PC-3 (cell line): ENCODE measurements around the gene GBF1. TPM values are rescaled to one million over a fixed set of nuclear protein-coding genes. Genes with fewer than 3 reads are reported as not detected.

Experiments used
- ATAC-seq: fragments of 200-7000 bp; cut with Tn5 transposase; 2 replicates; pipeline ENCODE4 v1.9.1; 2020; ENCODE audit warnings: mild to moderate bottlenecking, moderate library complexity
- BruUV-seq: library from RNA; stranded (reverse); fragments of 400-500 nt; replicated peaks from 2 replicates; lab custom pipeline; 2021; lab: Mats Ljungman, UMichigan
- CTCF ChIA-PET: fragments of 300-600 bp; sonication (Branson Sonifier 250); formaldehyde crosslinking; loops from one replicate; lab custom pipeline; 2022; ENCODE audit warnings: antibody characterized with exemption; lab: Charles Lee
- POLR2A ChIA-PET: fragments of 300-600 bp; sonication (Branson Sonifier 250); formaldehyde crosslinking; loops from one replicate; lab custom pipeline; 2022; ENCODE audit warnings: antibody characterized with exemption; ENCODE audit not compliant: unreplicated experiment; lab: Charles Lee
- DNase-seq: peaks from one replicate; pipeline ENCODE4 v3.0.0-alpha.2; 2015
- H2AFZ ChIP-seq: fragments of 300-600 bp; sonication (generic); 2 replicates; pipeline ENCODE4 v1.6.0; 2016; ENCODE audit warnings: antibody characterized with exemption, low read length
- H3F3A ChIP-seq: fragments of 300-600 bp; sonication (generic); one replicate; pipeline ENCODE4 v1.6.0; 2017; ENCODE audit warnings: antibody characterized with exemption, low read length, control low read depth, mild to moderate bottlenecking; ENCODE audit not compliant: unreplicated experiment
- H3K27ac ChIP-seq: fragments of 300-600 bp; sonication (generic); 2 replicates; pipeline ENCODE4 v1.5.1; 2016; ENCODE audit warnings: mild to moderate bottlenecking, low read length
- H3K27me3 ChIP-seq: fragments of 300-600 bp; sonication (generic); 2 replicates; pipeline ENCODE4 v1.6.1; 2016; ENCODE audit warnings: low read length, mixed read lengths
- H3K36me3 ChIP-seq: fragments of 300-600 bp; sonication (generic); 2 replicates; pipeline ENCODE4 v1.6.1; 2016; ENCODE audit warnings: low read depth, mixed run types, low read length, mixed read lengths
- H3K4me1 ChIP-seq: fragments of 300-600 bp; sonication (generic); 2 replicates; pipeline ENCODE4 v1.5.1; 2016; ENCODE audit warnings: low read length; ENCODE audit not compliant: insufficient read depth
- H3K4me2 ChIP-seq: fragments of 300-600 bp; sonication (generic); 2 replicates; pipeline ENCODE4 v1.6.0; 2016; ENCODE audit warnings: low read length
- H3K4me3 ChIP-seq: fragments of 300-600 bp; sonication (generic); 2 replicates; pipeline ENCODE4 v1.5.1; 2016; ENCODE audit warnings: mild to moderate bottlenecking, low read length, mixed read lengths
- H3K79me2 ChIP-seq: fragments of 300-600 bp; sonication (generic); 2 replicates; pipeline ENCODE4 v1.6.1; 2017; ENCODE audit warnings: low read length, mixed read lengths
- H3K9ac ChIP-seq: fragments of 300-600 bp; sonication (generic); 2 replicates; pipeline ENCODE4 v1.6.0; 2016; ENCODE audit warnings: mild to moderate bottlenecking, low read length
- H3K9me2 ChIP-seq: fragments of 300-600 bp; sonication (generic); replicated peaks from 2 replicates; pipeline ENCODE4 v1.6.1; 2016; ENCODE audit warnings: mixed run types, low read length, mixed read lengths
- H3K9me3 ChIP-seq: fragments of 300-600 bp; sonication (generic); 2 replicates; pipeline ENCODE4 v1.6.1; 2016; ENCODE audit warnings: low read length, mixed read lengths
- H4K20me1 ChIP-seq: fragments of 300-600 bp; sonication (generic); 2 replicates; pipeline ENCODE4 v1.6.1; 2016; ENCODE audit warnings: low read length, mixed read lengths
- CTCF ChIP-seq: fragments of 300-600 bp; sonication (generic); conservative IDR thresholded peaks from 2 replicates; pipeline ENCODE4 v1.5.1; 2017; ENCODE audit warnings: antibody characterized with exemption, low read depth, mild to moderate bottlenecking, low read length
- EZH2 ChIP-seq: fragments of 300-600 bp; sonication (generic); IDR thresholded peaks from one replicate; pipeline ENCODE4 v1.6.1; 2017; ENCODE audit warnings: antibody characterized with exemption, mild to moderate bottlenecking, low read length; ENCODE audit not compliant: unreplicated experiment
- EZH2phosphoT487 ChIP-seq: fragments of 300-600 bp; sonication (generic); IDR thresholded peaks from 2 replicates; pipeline ENCODE4 v1.6.1; 2018; ENCODE audit warnings: mild to moderate bottlenecking, antibody characterized with exemption, low read length, borderline replicate concordance
- intact Hi-C: fragments of 100-400 bp; cut with micrococcal nuclease; formaldehyde crosslinking; loops from 2 replicates; pipeline ENCODE4 v1.9.0; 2023
- total RNA-seq: library from RNA; depleted of rRNA; stranded (reverse); fragments of >200 nt; gene quantifications from 2 replicates; pipeline ENCODE4 v1.2.3, GENCODE V29; 2014

The GBF1 gene
- total RNA-seq, 1 experiment from 2014 or later: 25.2 TPM

GRCh38 chr10:102413053-102413705 is 167.8 kb downstream of the GBF1 start:
- H3K9me3 ChIP-seq: no peaks in the 10 kb centered on the region
- no peak for DNase-seq
- BruUV-seq: no TSS peak
- H3K4me3 ChIP-seq: no peak overlapping the region
- no peak overlapping the region for H3K27ac ChIP-seq
- no peak overlapping the region for H3K9ac ChIP-seq
- H2AFZ ChIP-seq: no peak overlapping the region
- no peaks in the 10 kb centered on the region for H3K4me1 ChIP-seq
- H3K36me3 ChIP-seq: no peaks in the 10 kb centered on the region
- H3K27me3 ChIP-seq: peaks cover 8% of the 10 kb centered on the region; the same call in 1 of the 2 replicates
- no peaks in the 10 kb centered on the region for H4K20me1 ChIP-seq
- no peaks in the 10 kb centered on the region for H3K9me2 ChIP-seq
- ChIA-PET CTCF (no interaction called here), POLR2A (no interaction called here)
- intact Hi-C loops: no loop called here
- no peak for ATAC-seq
- H3F3A ChIP-seq: no peaks in the 10 kb centered on the region
- H3K79me2 ChIP-seq: no peaks in the 10 kb centered on the region
- TF ChIP-seq EZH2phosphoT487 (no peak), CTCF (no peak), EZH2 (no peak)
- H3K4me2 ChIP-seq: no peak overlapping the region

GRCh38 chr10:102413806-102414561 is 168.7 kb downstream of the GBF1 start:
- Histone ChIP-seq H4K20me1 (no peaks in the 10 kb centered on the region), H3K79me2 (no peaks in the 10 kb centered on the region), H3K9me2 (no peaks in the 10 kb centered on the region), H3K4me2 (no peak overlapping the region), H3K4me3 (no peak overlapping the region), H2AFZ (no peak overlapping the region), H3K27me3 (peaks cover 8% of the 10 kb centered on the region; the same call in 1 of the 2 replicates), H3K9me3 (no peaks in the 10 kb centered on the region), H3K4me1 (no peaks in the 10 kb centered on the region), H3K36me3 (no peaks in the 10 kb centered on the region), H3K27ac (no peak overlapping the region), H3F3A (no peaks in the 10 kb centered on the region), H3K9ac (no peak overlapping the region)
- ChIA-PET CTCF (no interaction called here), POLR2A (no interaction called here)
- ATAC-seq (no peak), DNase-seq (no peak)
- no peak for TF ChIP-seq EZH2
- no peak for TF ChIP-seq EZH2phosphoT487
- no peak for TF ChIP-seq CTCF
- no TSS peak for BruUV-seq
- intact Hi-C loops: no loop called here

GRCh38 chr10:102414749-102415148 is 169.4 kb downstream of the GBF1 start:
- no peak overlapping the region for H3K27ac ChIP-seq
- H3K4me1 ChIP-seq: peaks cover 2% of the 10 kb centered on the region
- ATAC-seq (no peak), DNase-seq (no peak)
- ChIA-PET CTCF (no interaction called here), POLR2A (no interaction called here)
- H3K4me2 ChIP-seq: no peak overlapping the region
- no peaks in the 10 kb centered on the region for H3F3A ChIP-seq
- no peaks in the 10 kb centered on the region for H4K20me1 ChIP-seq
- H3K9ac ChIP-seq: no peak overlapping the region
- no peak for TF ChIP-seq CTCF
- TF ChIP-seq EZH2: no peak
- no peak for TF ChIP-seq EZH2phosphoT487
- intact Hi-C loops: no loop called here
- H3K79me2 ChIP-seq: no peaks in the 10 kb centered on the region
- no TSS peak for BruUV-seq
- no peak overlapping the region for H3K4me3 ChIP-seq
- no peaks in the 10 kb centered on the region for H3K9me2 ChIP-seq
- no peaks in the 10 kb centered on the region for H3K36me3 ChIP-seq
- peaks cover 6% of the 10 kb centered on the region; the same call in 1 of the 2 replicates for H3K27me3 ChIP-seq
- H3K9me3 ChIP-seq: no peaks in the 10 kb centered on the region
- H2AFZ ChIP-seq: no peak overlapping the region
